Endothelial cell of umbilical vein (primary cell): ENCODE measurements around the gene NAA38. TPM values are rescaled to one million over a fixed set of nuclear protein-coding genes. Genes with fewer than 3 reads are reported as not detected.

Experiments used
- BruUV-seq: library from RNA; stranded (reverse); fragments of 400-500 nt; replicated peaks from 2 replicates; lab custom pipeline; 2021; lab: Mats Ljungman, UMichigan
- CTCF ChIA-PET: fragments of 300-600, 350-600 bp; sonication (Branson Sonifier 250); formaldehyde crosslinking; loops from one replicate; lab custom pipeline; 2021; ENCODE audit warnings: antibody characterized with exemption, inconsistent platforms; lab: Charles Lee
- POLR2A ChIA-PET: fragments of 300-600, 350-600 bp; sonication (Branson Sonifier 250); formaldehyde crosslinking; loops from one replicate; lab custom pipeline; 2021; ENCODE audit warnings: antibody characterized with exemption, inconsistent platforms; lab: Charles Lee
- DNase-seq: peaks from one replicate; pipeline ENCODE4 v3.0.0-alpha.2; 2011; ENCODE audit warnings: low read depth, low spot score
- FAIRE-seq: peaks from 2 replicates; lab custom pipeline; 2011; peaks lifted over from hg19 to GRCh38; lab: Jason Lieb, UNC
- H2AFZ ChIP-seq: 2 replicates; pipeline ENCODE4 v1.6.0; 2012; ENCODE audit warnings: low read depth, low read length, control low read depth, inconsistent platforms
- H3K27ac ChIP-seq: 2 replicates; pipeline ENCODE4 v1.5.1; 2011; ENCODE audit warnings: low read depth, mild to moderate bottlenecking, control low read depth, low read length, moderate library complexity; ENCODE audit not compliant: insufficient read depth
- H3K27me3 ChIP-seq, 2 experiments: 2 replicates each; pipeline versions ENCODE4 v1.6.0 to v1.6.1; 2011; ENCODE audit warnings: low read length in 2 of 2, mixed read lengths in 1 of 2; ENCODE audit not compliant: control insufficient read depth in 2 of 2, insufficient read depth in 2 of 2
- H3K36me3 ChIP-seq, 2 experiments: 2 replicates in 1 of 2; 3 replicates in 1 of 2; pipeline ENCODE4 v1.5.1; 2011; ENCODE audit warnings: low read length in 2 of 2, mild to moderate bottlenecking in 1 of 2, moderate library complexity in 1 of 2; ENCODE audit not compliant: control insufficient read depth in 2 of 2, insufficient read depth in 2 of 2; ENCODE audit errors: extremely low read depth in 1 of 2
- H3K4me1 ChIP-seq: 3 replicates; pipeline ENCODE4 v1.5.1; 2011; ENCODE audit warnings: mild to moderate bottlenecking, low read length; ENCODE audit not compliant: control insufficient read depth, insufficient read depth; ENCODE audit errors: extremely low read depth
- H3K4me2 ChIP-seq: 2 replicates; pipeline ENCODE4 v1.6.1; 2011; ENCODE audit warnings: low read length, control low read depth, mixed read lengths; ENCODE audit not compliant: insufficient read depth
- H3K4me3 ChIP-seq, 3 experiments: fragments of 200-600 bp in 1 of 3; sonication (generic), shearing (Covaris generic) in 1 of 3; replicated peaks in 1 of 3; 2 replicates each; pipeline ENCODE4 v1.5.1; 2011 to 2016; ENCODE audit warnings: control low read depth in 3 of 3, low read length in 3 of 3, mild to moderate bottlenecking in 2 of 3, inconsistent platforms in 1 of 3, low read depth in 1 of 3, moderate library complexity in 1 of 3; ENCODE audit not compliant: insufficient read depth in 1 of 3
- H3K79me2 ChIP-seq: 2 replicates; pipeline ENCODE4 v1.6.0; 2012; ENCODE audit warnings: low read length, inconsistent platforms; ENCODE audit not compliant: control insufficient read depth, insufficient read depth
- H3K9ac ChIP-seq: replicated peaks from 2 replicates; pipeline ENCODE3; 2011; ENCODE audit warnings: low read length, control low read depth; ENCODE audit not compliant: insufficient read depth; ENCODE audit errors: extremely low read depth
- H3K9me1 ChIP-seq: replicated peaks from 3 replicates; pipeline ENCODE4 v1.6.0; 2011; ENCODE audit warnings: mild to moderate bottlenecking, low read length; ENCODE audit not compliant: control insufficient read depth, insufficient read depth; ENCODE audit errors: extremely low read depth
- H3K9me3 ChIP-seq: replicated peaks from 2 replicates; pipeline ENCODE4 v1.5.1; 2012; ENCODE audit warnings: low read length, inconsistent platforms; ENCODE audit not compliant: control insufficient read depth, insufficient read depth
- H4K20me1 ChIP-seq: replicated peaks from 2 replicates; pipeline ENCODE3; 2011; ENCODE audit warnings: mild to moderate bottlenecking, low read length; ENCODE audit not compliant: control insufficient read depth, insufficient read depth; ENCODE audit errors: extremely low read depth
- FOS ChIP-seq: IDR thresholded peaks from 2 replicates; pipeline ENCODE4 v1.6.1; 2011; ENCODE audit warnings: mild to moderate bottlenecking, low read length, moderate library complexity, borderline replicate concordance; ENCODE audit not compliant: insufficient read depth
- GATA2 ChIP-seq: IDR thresholded peaks from 2 replicates; pipeline ENCODE4 v1.7.0; 2011; ENCODE audit warnings: low read depth, mild to moderate bottlenecking, moderate library complexity, mixed read lengths, low read length; ENCODE audit not compliant: insufficient read length, insufficient read depth
- JUN ChIP-seq: IDR thresholded peaks from 2 replicates; pipeline ENCODE4 v1.6.1; 2011; ENCODE audit warnings: borderline replicate concordance, low read depth; ENCODE audit not compliant: insufficient read length, insufficient read depth
- MAX ChIP-seq: IDR thresholded peaks from 2 replicates; pipeline ENCODE4 v1.6.1; 2011; ENCODE audit not compliant: insufficient read depth, insufficient read length
- MYC ChIP-seq: IDR thresholded peaks from one replicate; pipeline ENCODE4 v1.6.1; 2011; ENCODE audit warnings: mild to moderate bottlenecking, low read depth, low read length
- POLR2A ChIP-seq: IDR thresholded peaks from 2 replicates; pipeline ENCODE4 v1.6.1; 2012; ENCODE audit warnings: low read depth, mild to moderate bottlenecking, control low read depth, low read length
- dilution Hi-C: fragments of 300-500 bp; cut with MboI; formaldehyde crosslinking; loops from one replicate; pipeline ENCODE4 v1.15.0; 2019; ENCODE audit warnings: low sequenced_read_pairs; ENCODE audit not compliant: extremely low pct_ligation_motif_present
- intact Hi-C: fragments of 100-400 bp; cut with micrococcal nuclease; formaldehyde crosslinking; loops from one replicate; pipeline ENCODE4 v1.10.0; 2022
- polyA plus RNA-seq, 4 experiments: library from polyadenylated mRNA; depleted of rRNA in 3 of 4; stranded (reverse) in 3 of 4; unstranded in 1 of 4; fragments of >200 nt; gene quantifications; 2 replicates each; pipeline versions ENCODE4 v1.2.1 to v1.2.3, GENCODE V29; 2011 to 2012; ENCODE audit warnings: missing spikeins in 1 of 4
- total RNA-seq: library from RNA; stranded (reverse); gene quantifications from 2 replicates; pipeline ENCODE4 v1.2.3, GENCODE V29; 2021

Gene NAA38
- total and polyA plus RNA-seq, 2 donors (not counting 3 experiments of a cell fraction or from before 2014, with no cell fraction given): 119 to 267 TPM

GRCh38 chr17:7846765-7847661 lies 10.3 kb downstream of the NAA38 start:
- TF ChIP-seq MYC: no peak
- TF ChIP-seq POLR2A: no peak
- TF ChIP-seq FOS: no peak
- TF ChIP-seq JUN: no peak
- no peak for TF ChIP-seq MAX
- TF ChIP-seq GATA2: no peak
- peaks cover 10% of the 10 kb centered on the region for H3K79me2 ChIP-seq
- no peak overlapping the region for H3K9ac ChIP-seq
- no peaks in the 10 kb centered on the region for H3K9me3 ChIP-seq
- no peak overlapping the region for H2AFZ ChIP-seq
- no peaks in the 10 kb centered on the region for H3K9me1 ChIP-seq
- no peak for DNase-seq
- intact Hi-C loops (loop anchor here (10.0 kb wide), 1 partner anchor 232 kb away; the partner anchor contains the start of gene FXR2), dilution Hi-C loops (no loop called here)
- ChIA-PET CTCF (no interaction called here), POLR2A (no interaction called here)
- no peak for FAIRE-seq
- no peaks in the 10 kb centered on the region for H3K27me3 ChIP-seq
- H3K4me1 ChIP-seq: peaks cover 6% of the 10 kb centered on the region
- no peak overlapping the region for H3K4me3 ChIP-seq
- H3K4me2 ChIP-seq: no peak overlapping the region
- peaks cover 6 to 38% of the 10 kb centered on the region in 2 experiments for H3K36me3 ChIP-seq
- H4K20me1 ChIP-seq: no peaks in the 10 kb centered on the region
- no TSS peak for BruUV-seq
- no peak overlapping the region for H3K27ac ChIP-seq
